HG03354 (cell line): Measurements from ENCODE around the gene DOK7.

Source experiments
- ATAC-seq: cut with Tn5 transposase; IDR thresholded peaks from one replicate; pipeline ENCODE4 v1.9.1; 2021; ENCODE audit warnings: mild to moderate bottlenecking; ENCODE audit not compliant: unreplicated experiment, poor library complexity, severe bottlenecking

Gene DOK7

DNA sequence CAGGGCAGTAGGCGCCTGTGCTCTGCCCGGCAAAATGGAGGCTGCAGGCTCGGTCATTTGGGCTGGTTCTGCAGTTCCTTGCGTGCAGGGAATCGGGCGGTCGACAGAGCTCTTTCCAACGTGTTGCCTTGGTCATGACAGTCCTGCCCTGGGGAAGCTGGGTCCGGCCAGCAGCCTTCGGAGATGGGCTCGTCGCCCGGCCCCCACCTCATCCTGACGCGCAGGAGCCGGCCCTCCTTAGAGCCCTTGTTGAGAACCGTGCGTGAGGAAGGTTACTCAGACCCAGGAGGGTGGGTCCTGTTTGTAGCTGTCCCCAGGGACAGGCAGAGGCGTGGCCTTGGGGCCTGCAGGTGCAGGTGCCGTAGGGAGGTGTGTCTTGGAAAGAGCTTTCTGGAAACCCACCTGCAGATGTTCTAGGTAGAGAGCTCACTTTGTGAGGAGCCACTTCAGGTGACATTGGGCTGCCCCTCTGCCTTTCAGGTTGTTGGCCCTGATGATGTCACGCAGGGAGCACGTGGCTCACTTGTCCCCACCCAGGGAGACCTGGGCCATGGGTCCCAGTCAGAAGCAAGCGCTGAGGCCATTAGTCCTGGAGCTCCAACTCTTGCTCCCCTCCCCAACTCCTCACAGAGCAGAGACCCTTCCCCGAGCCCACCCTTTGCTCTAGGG, 36.5 kb upstream of the DOK7 start:
- no peak for ATAC-seq

DNA sequence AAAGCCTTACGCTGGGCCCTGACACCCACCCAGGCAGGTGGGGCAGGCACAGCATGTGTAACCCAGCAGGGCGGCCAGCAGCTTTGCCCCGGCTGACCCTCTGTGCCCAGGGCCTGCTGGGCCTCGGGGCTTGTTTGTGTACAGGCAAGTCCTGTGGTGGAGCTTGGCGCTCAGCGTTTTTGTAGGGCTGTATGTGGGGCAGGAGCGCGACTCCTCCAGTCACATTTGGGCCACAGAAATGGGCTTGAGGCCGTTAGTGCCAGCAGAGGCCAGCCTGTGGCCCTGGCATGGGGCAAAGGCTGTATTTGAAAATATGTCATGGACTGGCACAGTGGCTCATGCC, 36.0 kb upstream of the DOK7 start:
- ATAC-seq: no peak

DNA sequence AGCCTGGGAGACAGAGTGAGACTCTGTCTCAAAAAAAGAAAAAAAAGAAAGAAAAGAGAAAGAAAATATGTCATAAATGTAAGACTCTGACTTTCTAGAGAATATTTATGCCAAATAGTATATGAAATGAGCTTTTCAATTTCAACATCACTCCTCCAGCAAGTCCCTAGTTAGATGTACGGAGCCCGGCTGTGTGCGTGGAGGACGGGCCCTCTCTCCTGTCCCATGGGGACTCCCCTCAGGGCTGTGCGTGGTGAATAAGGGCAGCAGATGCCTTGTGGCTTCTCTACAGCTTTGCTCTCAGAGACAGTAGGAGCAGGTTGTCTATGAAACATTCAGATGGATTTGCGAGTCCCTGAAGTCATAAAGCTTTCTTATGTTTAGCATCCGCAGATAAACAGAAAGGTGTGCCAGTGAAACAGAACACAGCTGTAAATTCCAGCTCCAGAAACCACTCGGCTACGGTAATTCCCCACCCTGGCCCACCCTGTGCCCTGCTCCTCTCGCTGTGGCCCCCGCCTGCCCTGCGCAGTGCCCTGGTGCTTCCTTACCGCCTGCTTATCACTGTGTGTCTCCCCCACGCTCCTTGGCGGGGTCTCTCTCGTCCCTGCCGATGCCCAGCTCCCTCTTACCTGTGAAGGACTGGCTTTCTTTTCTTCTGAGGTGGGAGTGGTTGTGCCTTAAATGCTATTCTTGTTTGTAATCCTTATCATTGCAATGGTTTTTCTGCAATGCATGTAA, 35.2 kb upstream of the DOK7 start:
- no peak for ATAC-seq

- ATAC-seq: no peak
These were observed 33.5 kb upstream of the DOK7 start for GRCh38 chr4:3429651-3430050.

- no peak for ATAC-seq
These were observed 32.6 kb upstream of the DOK7 start for GRCh38 chr4:3430524-3430923.

GRCh38 chr4:3431446-3431993, 31.6 kb upstream of the DOK7 start:
- no peak for ATAC-seq

GRCh38 chr4:3432381-3432790, 30.7 kb upstream of the DOK7 start:
- no peak for ATAC-seq

- ATAC-seq: no peak
These were observed 29.8 kb upstream of the DOK7 start for GRCh38 chr4:3433138-3433869.

- ATAC-seq: no peak
These were observed 28.0 kb upstream of the DOK7 start for GRCh38 chr4:3434881-3435685.

GRCh38 chr4:3435686-3435956, 27.5 kb upstream of the DOK7 start:
- no peak for ATAC-seq

GRCh38 chr4:3436048-3436797, 26.9 kb upstream of the DOK7 start:
- ATAC-seq: no peak

DNA sequence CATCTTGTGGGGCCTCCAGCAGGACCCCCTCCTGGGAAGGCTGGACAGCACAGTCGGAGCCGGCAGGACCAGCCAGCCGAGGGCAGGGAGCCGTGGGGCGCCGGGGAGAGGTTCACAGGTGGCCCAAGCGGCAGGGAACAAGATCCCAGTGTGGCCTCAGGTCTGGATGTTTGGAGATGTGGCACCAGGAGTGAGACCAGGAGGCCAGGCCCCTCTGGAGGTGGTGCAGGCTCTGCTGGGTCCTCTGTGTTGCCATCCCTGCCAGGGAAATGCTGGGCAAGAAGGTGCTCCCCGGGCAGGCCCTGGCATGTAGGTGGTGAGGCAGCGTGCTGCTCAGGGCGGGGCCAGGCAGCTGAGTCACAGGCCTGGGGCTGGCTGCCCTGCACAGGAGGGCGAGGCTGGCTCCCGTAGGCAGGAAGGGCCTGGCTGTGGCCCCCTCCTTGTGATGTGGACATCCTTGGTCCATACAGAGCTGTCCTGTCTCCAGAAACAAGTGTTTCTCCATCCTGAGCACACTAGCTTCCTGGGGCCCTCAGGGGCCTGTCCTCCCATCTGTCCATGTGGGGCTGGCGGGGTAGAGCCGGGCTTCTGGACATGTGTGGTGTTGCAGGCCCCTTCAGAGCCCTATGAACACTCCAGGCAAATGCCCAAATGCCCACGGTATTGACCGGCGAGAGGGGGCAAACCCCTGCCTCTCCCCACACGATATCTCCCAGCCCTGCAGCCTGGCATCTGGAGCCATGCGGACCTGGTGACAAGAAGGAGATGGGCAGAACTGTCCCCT, 26.1 kb upstream of the DOK7 start:
- no peak for ATAC-seq

DNA sequence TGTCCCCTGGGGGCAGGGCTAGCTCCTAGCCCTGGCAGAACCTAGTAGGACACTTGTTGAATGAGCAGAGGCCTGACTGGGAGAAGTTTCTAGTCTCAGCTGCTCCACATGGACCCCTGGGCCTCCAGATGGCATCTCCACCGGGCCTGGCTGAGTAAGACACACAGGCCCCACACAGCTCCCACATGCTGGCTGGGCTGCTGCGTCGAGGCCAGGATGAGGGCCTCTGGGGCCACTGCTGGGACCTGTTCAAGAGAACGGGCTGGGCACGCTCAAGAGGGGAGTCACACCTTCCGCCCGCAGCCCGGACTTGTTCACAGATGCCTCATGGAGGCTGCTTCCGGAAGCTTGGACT, 25.5 kb upstream of the DOK7 start:
- ATAC-seq: no peak

DNA sequence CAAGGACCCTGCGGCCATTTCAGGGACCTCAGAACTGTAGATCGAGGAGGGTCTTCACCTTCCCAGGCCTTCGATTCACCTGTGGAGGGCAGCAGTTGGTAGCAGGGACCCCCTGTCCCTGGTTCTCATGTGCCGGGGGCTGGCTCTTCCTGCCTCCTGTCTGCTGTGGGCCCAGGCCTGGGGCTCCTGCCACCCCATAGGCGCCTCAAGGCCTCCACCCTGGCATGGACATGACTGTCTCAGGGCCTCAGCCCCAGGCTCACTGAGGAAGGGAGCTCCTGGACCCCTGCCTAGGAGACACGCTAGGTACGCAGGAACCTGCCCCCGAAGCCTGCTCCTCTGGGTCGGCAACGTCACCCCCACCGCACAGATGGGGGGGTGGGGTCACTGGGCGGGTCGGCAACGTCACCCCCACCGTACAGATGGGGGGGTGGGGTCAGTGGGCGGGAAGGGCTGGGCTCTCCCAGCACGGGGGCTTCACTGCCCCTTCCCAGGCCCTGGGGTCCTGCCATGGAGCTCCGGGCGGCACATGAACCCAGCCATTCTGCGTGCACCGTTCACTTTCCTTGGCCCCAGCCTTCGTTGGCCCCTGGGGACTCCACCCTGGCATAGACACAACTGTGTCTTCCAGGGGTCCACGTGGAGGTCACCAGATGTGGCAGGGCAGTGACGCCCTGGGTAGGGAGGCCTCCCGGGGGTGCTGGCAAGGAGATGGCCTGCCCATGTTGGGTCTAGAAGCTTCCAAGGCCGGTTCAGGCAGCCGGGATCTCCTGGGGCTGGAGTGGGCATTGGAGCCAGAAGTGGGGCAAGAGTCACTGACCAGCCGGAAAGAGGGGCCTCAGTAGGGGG, 24.9 kb upstream of the DOK7 start:
- ATAC-seq: no peak

- ATAC-seq: no peak
These were observed 24.3 kb upstream of the DOK7 start for GRCh38 chr4:3438847-3439180.

DNA sequence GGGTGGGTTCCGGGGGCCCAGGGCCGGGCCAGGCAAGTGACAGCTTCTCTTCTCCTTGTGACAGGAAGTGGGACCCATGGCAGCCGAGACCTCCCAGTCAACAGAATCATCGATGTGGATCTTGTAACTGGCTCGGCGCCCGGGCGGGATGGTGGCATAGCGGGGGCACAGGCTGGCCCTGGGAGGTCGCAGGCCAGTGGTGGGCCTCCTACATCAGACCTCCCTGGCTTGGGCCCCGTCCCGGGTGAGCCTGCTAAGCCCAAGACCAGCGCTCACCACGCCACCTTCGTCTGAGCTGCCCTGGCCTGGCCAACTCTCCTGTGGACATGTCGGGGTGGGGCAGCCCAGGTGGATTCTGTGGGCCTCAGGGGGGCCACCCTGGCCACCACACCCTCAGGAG, 23.7 kb upstream of the DOK7 start:
- ATAC-seq: no peak

- no peak for ATAC-seq
These were observed 23.1 kb upstream of the DOK7 start for GRCh38 chr4:3440011-3440410.

- ATAC-seq: no peak
These were observed 22.1 kb upstream of the DOK7 start for GRCh38 chr4:3440979-3441500.
